NCI-H774 (cell line): ENCODE data around the gene RALY.

Experiments
- DNase-seq: peaks from one replicate; lab custom pipeline; 2025; lab: John Stamatoyannopoulos, UW

Gene RALY

GRCh38 chr20:33993576-33994221 is at the start of gene RALY:
RALY (plus strand) TSS chr20:33993911; CDS start chr20:34072075, 78,164 bp downstream.
- DNase-seq, result peak; percentile 98

- DNase-seq, result no peak
Measured at GRCh38 chr20:33944914-33945313, 48.8 kb upstream of the RALY start.

GRCh38 chr20:33945391-33946081 is 48.2 kb upstream of the RALY start:
- no peak for DNase-seq

- DNase-seq, result no peak
Measured at GRCh38 chr20:33947709-33948295, 45.9 kb upstream of the RALY start.

- no peak for DNase-seq
Measured at GRCh38 chr20:33948480-33948879, 45.2 kb upstream of the RALY start.

GRCh38 chr20:33951171-33951570 is 42.5 kb upstream of the RALY start:
- no peak for DNase-seq

- no peak for DNase-seq
Measured at GRCh38 chr20:33954504-33954903, 39.2 kb upstream of the RALY start.

GRCh38 chr20:33963751-33964150 is 30.0 kb upstream of the RALY start:
- no peak for DNase-seq

GRCh38 chr20:33964441-33964840 is 29.3 kb upstream of the RALY start:
- no peak for DNase-seq

GRCh38 chr20:33967126-33967525 is 26.6 kb upstream of the RALY start:
- no peak for DNase-seq

- DNase-seq, result no peak
Measured at GRCh38 chr20:33969563-33969962, 24.1 kb upstream of the RALY start.

- no peak for DNase-seq
Measured at GRCh38 chr20:33970229-33970628, 23.5 kb upstream of the RALY start.

- no peak for DNase-seq
Measured at GRCh38 chr20:33971147-33971975, 22.4 kb upstream of the RALY start.

- no peak for DNase-seq
Measured at GRCh38 chr20:33976959-33977358, 16.8 kb upstream of the RALY start.

GRCh38 chr20:33977535-33977934 is 16.2 kb upstream of the RALY start:
- no peak for DNase-seq

GRCh38 chr20:33979094-33979493 is 14.6 kb upstream of the RALY start:
- DNase-seq, result no peak

- DNase-seq, result no peak
Measured at GRCh38 chr20:33981347-33981746, 12.4 kb upstream of the RALY start.

GRCh38 chr20:33981964-33982363 is 11.7 kb upstream of the RALY start:
- no peak for DNase-seq

GRCh38 chr20:33983371-33983770 is 10.3 kb upstream of the RALY start:
- no peak for DNase-seq

GRCh38 chr20:33984182-33984719 is 9.5 kb upstream of the RALY start:
- DNase-seq, result no peak

- DNase-seq, result no peak
Measured at GRCh38 chr20:33985280-33985679, 8.4 kb upstream of the RALY start.

- DNase-seq, result no peak
Measured at GRCh38 chr20:33985830-33986229, 7.9 kb upstream of the RALY start.
